Sigmoid colon (tissue), 7 donors: ENCODE data around the gene ELMO2. TPM values are rescaled to one million over a fixed set of nuclear protein-coding genes. Genes with fewer than 3 reads are reported as not detected.

Experiments
- DNase-seq: peaks from one replicate; pipeline ENCODE4 v3.0.0-alpha.2; 2019
- H3K27ac ChIP-seq, 4 donors: fragments of 200-600 bp; sonication (generic); one replicate each; pipeline ENCODE4 v1.5.1; 2016 to 2019; ENCODE audit warnings: mild to moderate bottlenecking in 1 of 4
- H3K27me3 ChIP-seq, 3 donors: fragments of 200-600 bp; sonication (generic); one replicate each; pipeline ENCODE4 v1.5.1; 2019; ENCODE audit warnings: mild to moderate bottlenecking in 1 of 3
- H3K36me3 ChIP-seq, 4 donors: fragments of 200-600 bp; sonication (generic); one replicate each; pipeline ENCODE4 v1.5.1; 2016 to 2019
- H3K4me1 ChIP-seq, 4 donors: fragments of 200-600 bp; sonication (generic); one replicate each; pipeline ENCODE4 v1.5.1; 2017 to 2019
- H3K4me3 ChIP-seq, 4 donors: fragments of 200-600 bp; sonication (generic); one replicate each; pipeline ENCODE4 v1.5.1; 2017 to 2019; ENCODE audit warnings: mild to moderate bottlenecking in 2 of 4, moderate library complexity in 1 of 4
- H3K9me3 ChIP-seq, 4 donors: fragments of 200-600 bp in 3 of 4; sonication (generic) in 3 of 4; one replicate each; pipeline versions ENCODE4 v1.5.1 to v1.6.1; 2013 to 2019
- EP300 ChIP-seq, 4 donors: sonication (generic); formaldehyde crosslinking; IDR thresholded peaks; one replicate each; pipeline ENCODE4 v1.6.1; 2017; ENCODE audit warnings: antibody characterized with exemption in 4 of 4
- POLR2A ChIP-seq, 2 donors: fragments of 450-650 bp; IDR thresholded peaks; one replicate each; pipeline ENCODE4 v1.6.1; 2016; ENCODE audit warnings: antibody characterized with exemption in 2 of 2, mild to moderate bottlenecking in 2 of 2, moderate library complexity in 2 of 2
- POLR2AphosphoS5 ChIP-seq, 4 donors: sonication (generic); formaldehyde crosslinking; IDR thresholded peaks; one replicate each; pipeline ENCODE4 v1.6.1; 2017; ENCODE audit warnings: antibody characterized with exemption in 4 of 4
- WGBS, 2 donors: extraction: QIAGEN DNeasy Blood & Tissue Kit; methylation state at CpG; one replicate each; pipeline ENCODE4 v1.1.7; 2013; 5-methylcytosine and 5-hydroxymethylcytosine counted together
- intact Hi-C: fragments of 100-400 bp; cut with DNase I; formaldehyde crosslinking; loops from one replicate; pipeline ENCODE4 v1.15.1; 2023
- polyA plus RNA-seq, 3 donors: library from polyadenylated mRNA; stranded (reverse); fragments of 200-250 nt; gene quantifications; one replicate each; pipeline ENCODE4 v1.2.3, GENCODE V29; 2013
- total RNA-seq, 4 donors: library from RNA; depleted of rRNA; stranded (reverse); fragments of >200 nt; gene quantifications; one replicate each; pipeline ENCODE4 v1.1.0, GENCODE V29; 2016
- TF ChIP-seq, protein P1 (sequence below), 4 experiments: fragments of 450-650 bp in 3 of 4; fragments of 200-600 bp in 1 of 4; IDR thresholded peaks; one replicate each; pipeline ENCODE4 v1.5.1; 2016 to 2019; ENCODE audit warnings: antibody characterized with exemption in 4 of 4, mild to moderate bottlenecking in 3 of 4, moderate library complexity in 2 of 4
- donor health status: healthy with polysubstance abuse.
- donor health status: Bipolar disorder and iron deficiency.
- donor health status: healthy.

Gene ELMO2
- total and polyA plus RNA-seq, 7 donors = 13.2 to 52.1 (median 40.3) TPM

GRCh38 chr20:46333161-46333991, 73.0 kb downstream of the ELMO2 start:
- intact Hi-C loops = no loop called here
- DNase-seq = no peak
- TF ChIP-seq, protein P1, sequence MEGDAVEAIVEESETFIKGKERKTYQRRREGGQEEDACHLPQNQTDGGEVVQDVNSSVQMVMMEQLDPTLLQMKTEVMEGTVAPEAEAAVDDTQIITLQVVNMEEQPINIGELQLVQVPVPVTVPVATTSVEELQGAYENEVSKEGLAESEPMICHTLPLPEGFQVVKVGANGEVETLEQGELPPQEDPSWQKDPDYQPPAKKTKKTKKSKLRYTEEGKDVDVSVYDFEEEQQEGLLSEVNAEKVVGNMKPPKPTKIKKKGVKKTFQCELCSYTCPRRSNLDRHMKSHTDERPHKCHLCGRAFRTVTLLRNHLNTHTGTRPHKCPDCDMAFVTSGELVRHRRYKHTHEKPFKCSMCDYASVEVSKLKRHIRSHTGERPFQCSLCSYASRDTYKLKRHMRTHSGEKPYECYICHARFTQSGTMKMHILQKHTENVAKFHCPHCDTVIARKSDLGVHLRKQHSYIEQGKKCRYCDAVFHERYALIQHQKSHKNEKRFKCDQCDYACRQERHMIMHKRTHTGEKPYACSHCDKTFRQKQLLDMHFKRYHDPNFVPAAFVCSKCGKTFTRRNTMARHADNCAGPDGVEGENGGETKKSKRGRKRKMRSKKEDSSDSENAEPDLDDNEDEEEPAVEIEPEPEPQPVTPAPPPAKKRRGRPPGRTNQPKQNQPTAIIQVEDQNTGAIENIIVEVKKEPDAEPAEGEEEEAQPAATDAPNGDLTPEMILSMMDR (IDR thresholded peaks at IDR 0.05) = no peak
- TF ChIP-seq EP300 (IDR thresholded peaks at IDR 0.05) (no peak), POLR2A (IDR thresholded peaks at IDR 0.05) (no peak), POLR2AphosphoS5 (IDR thresholded peaks at IDR 0.05) (no peak)
- H3K27me3 ChIP-seq = peaks cover 19 to 100% (median 63%) of the 10 kb centered on the region in 3 donors
- H3K4me3 ChIP-seq = no peak overlapping the region
- no peak overlapping the region for H3K27ac ChIP-seq
- H3K36me3 ChIP-seq = no peaks in the 10 kb centered on the region
- H3K4me1 ChIP-seq = no peaks in the 10 kb centered on the region
- H3K9me3 ChIP-seq = no peaks in the 10 kb centered on the region
- WGBS, 2 donors = 79 to 81% methylated on average over 8 of the region's 8 CpGs

DNA sequence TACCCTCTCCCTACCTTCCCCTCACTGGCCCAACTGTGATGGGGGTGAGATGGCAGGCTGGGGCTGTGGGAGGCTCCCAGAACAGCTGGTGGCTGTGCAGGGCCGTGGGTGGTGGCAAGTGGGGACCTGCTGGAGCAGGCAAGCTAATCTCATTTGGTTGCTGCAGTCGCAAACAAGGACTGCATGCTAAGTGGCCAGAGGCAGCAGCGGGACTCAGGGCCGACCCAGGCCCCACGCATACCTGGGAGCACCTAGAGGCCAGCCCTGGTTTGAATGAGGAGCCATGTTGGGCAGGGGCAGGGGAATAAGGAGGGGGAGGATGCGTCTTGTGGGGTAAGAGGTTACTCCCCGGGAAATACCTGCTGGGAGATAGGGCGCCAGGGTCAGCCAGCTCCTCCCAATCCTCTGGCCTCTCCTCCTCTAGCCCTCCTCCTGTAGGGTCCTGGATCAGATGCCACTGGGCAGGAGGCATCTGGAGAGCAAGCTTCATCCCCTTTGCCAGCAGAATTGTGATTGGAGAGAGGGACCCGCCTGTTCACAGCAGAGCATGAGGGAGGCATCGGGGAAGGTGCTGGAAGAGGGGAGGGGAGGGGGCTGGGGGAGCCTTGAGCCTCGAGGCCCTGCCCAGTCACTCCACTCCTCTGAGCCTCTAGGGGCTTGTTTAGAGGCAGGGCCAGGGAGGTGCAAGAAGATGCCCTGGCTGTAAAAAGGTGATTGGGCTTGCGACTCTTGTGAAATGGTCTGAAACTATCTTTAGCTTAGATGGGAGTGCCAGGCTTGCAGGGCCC, 73.8 kb downstream of the ELMO2 start:
- DNase-seq = no peak
- Histone ChIP-seq H3K9me3 (no peaks in the 10 kb centered on the region), H3K27ac (no peak overlapping the region), H3K36me3 (no peaks in the 10 kb centered on the region), H3K27me3 (peaks cover 22 to 100% (median 68%) of the 10 kb centered on the region in 3 donors), H3K4me3 (no peak overlapping the region), H3K4me1 (no peaks in the 10 kb centered on the region)
- intact Hi-C loops = no loop called here
- TF ChIP-seq POLR2A (IDR thresholded peaks at IDR 0.05) (no peak), EP300 (IDR thresholded peaks at IDR 0.05) (no peak), POLR2AphosphoS5 (IDR thresholded peaks at IDR 0.05) (no peak)
- TF ChIP-seq, protein P1 (IDR thresholded peaks at IDR 0.05) = no peak
- WGBS, 2 donors = 75 to 79% methylated on average over 12 of the region's 12 CpGs

GRCh38 chr20:46331611-46332361, 74.6 kb downstream of the ELMO2 start:
- no peak for TF ChIP-seq EP300 (IDR thresholded peaks at IDR 0.05)
- no peak for TF ChIP-seq POLR2A (IDR thresholded peaks at IDR 0.05)
- TF ChIP-seq, protein P1 (IDR thresholded peaks at IDR 0.05) = no peak
- TF ChIP-seq POLR2AphosphoS5 (IDR thresholded peaks at IDR 0.05) = no peak
- Histone ChIP-seq H3K4me1 (no peaks in the 10 kb centered on the region), H3K27me3 (peaks cover 22 to 100% (median 64%) of the 10 kb centered on the region in 3 donors), H3K4me3 (no peak overlapping the region), H3K36me3 (no peaks in the 10 kb centered on the region), H3K9me3 (no peaks in the 10 kb centered on the region), H3K27ac (no peak overlapping the region)
- intact Hi-C loops = no loop called here
- no peak for DNase-seq
- WGBS, 2 donors = 40 to 70% methylated on average over 13 of the region's 13 CpGs

DNA sequence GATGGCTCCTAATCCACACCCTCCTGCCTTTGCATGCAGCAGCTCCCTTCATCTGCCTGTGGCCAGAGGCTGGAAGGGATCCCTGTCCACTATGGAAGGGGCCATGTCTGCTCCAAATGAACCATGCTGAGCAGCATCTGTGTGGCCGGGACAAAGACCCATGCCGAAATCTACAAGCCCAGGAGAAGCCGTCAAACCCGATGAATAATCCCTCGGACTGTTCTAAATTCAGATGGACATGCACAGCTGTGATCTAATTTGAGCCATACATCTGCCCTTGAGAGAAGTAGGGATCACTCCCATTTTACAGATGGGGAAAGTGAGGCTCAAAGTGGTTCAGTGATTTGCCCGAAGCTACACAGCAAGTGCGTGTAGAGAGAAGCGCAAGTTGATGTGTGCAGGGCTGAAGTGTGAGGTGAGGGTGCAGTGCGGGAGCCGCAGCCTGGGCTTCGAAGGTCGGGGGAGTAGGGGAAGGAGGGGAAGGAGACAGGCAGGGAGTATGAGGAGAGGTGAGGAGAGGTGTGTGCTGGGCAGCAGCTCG, 75.5 kb downstream of the ELMO2 start:
- no peaks in the 10 kb centered on the region for H3K9me3 ChIP-seq
- no peak overlapping the region for H3K27ac ChIP-seq
- DNase-seq = no peak
- H3K4me3 ChIP-seq = no peak overlapping the region
- H3K27me3 ChIP-seq = peaks cover 22 to 97% (median 62%) of the 10 kb centered on the region in 3 donors
- no peaks in the 10 kb centered on the region for H3K36me3 ChIP-seq
- TF ChIP-seq POLR2A (IDR thresholded peaks at IDR 0.05) (no peak), POLR2AphosphoS5 (IDR thresholded peaks at IDR 0.05) (no peak), EP300 (IDR thresholded peaks at IDR 0.05) (no peak)
- TF ChIP-seq, protein P1 (IDR thresholded peaks at IDR 0.05) = no peak
- 80 to 81% methylated on average over 13 of the region's 13 CpGs for WGBS, 2 donors
- no peaks in the 10 kb centered on the region for H3K4me1 ChIP-seq
- intact Hi-C loops = no loop called here
